Measurements from ENCODE around the gene LSMEM2. TPM values are rescaled to one million over a fixed set of nuclear protein-coding genes. Genes with fewer than 3 reads are reported as not detected.

LSMEM2 gene
- not detected in 2 replicates for total RNA-seq

DNA sequence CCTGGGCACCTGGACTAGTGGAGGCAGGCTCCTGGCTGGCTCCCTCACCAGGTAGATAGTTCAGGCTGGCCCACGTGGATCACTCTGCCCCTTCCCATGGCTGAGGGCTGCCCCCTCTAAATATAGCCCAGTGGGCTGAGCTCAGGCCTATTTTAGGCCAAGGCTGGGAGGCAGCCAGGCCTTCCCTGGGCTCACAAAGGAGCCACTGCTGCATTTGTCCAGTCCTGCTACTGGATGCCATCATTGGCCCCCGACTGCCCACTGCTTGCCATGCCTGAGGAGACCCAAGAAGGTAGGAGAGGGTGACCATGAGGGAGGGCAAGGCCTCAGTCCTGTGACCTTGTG, at the start of gene LSMEM2:
Gene LSMEM2 (plus strand): TSS at position 208 of the 345 bp plus-strand sequence. CDS start 27 bp downstream, at position 235.

DNA sequence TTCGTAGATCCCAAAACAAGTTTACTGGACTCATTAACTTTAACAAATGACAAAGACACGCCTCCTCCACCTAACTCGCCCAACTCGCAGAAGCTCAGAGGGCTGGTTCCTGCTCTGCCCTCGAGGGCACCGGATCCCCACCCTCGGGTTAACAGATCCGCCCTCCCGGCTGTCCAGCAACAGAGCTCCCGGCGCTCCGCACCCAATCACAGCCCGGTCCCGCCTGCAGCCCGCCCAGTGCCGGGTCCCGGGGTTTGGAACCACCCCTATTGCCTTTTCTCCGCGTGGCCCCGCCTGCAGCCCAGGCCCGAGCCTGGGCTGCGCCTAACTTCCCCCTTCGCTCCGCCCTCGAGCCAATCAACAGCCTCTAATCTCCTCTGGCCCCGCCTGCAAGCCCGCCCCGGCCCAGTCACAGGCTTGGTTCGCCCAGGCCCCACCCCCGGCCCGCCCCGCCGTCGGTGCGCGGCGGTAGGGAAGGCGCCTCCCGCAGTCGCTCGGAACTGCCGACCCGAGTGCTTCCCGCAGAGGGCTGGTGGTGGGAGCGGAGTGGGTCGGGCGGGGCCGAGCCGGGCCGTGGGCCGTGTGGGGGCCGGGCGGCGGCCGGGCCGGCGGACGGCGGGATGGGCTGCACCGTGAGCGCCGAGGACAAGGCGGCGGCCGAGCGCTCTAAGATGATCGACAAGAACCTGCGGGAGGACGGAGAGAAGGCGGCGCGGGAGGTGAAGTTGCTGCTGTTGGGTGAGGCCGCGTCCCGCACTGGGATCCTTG, 43.0 kb upstream of the LSMEM2 start, which contains the start of gene GNAI2:
Gene GNAI2 (plus strand): TSS at position 489 of the 768 bp plus-strand sequence. CDS start 132 bp downstream, at position 621.

DNA sequence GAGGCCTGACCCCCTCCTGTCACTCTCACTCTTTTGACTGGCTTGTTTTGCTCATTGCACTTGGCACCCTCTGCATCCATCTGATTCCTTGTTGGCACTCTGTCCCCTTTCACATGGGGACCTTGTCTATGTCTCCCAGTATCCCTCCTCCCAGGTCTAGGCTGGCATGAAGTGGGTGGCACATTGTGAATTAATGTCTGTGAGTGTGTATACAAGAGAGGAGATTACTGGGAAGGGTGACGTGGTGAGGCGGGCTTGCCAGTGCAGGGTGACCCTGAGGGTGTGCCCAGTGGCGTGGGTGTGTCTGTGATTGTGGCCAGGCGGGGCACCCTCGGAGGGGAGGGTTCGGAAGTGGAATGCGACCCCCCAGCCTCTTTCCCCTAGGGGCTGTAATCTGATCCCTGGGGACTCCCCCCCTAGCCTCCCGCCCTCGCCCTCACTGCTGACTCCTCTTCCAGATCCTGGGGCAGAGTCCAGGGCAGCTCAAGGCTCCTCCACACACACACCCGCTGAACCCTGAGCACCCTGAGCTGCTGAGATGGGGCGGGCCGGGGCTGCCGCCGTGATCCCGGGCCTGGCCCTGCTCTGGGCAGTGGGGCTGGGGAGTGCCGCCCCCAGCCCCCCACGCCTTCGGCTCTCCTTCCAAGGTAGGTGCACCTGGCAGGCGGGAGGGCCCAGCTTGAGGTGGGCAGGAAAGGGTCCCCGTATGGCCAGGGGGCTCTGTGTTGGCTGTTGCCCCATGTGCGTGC, 10.0 kb upstream of the LSMEM2 start, which contains the start of gene SEMA3B:
Gene SEMA3B (plus strand): TSS at position 445 of the 749 bp plus-strand sequence. CDS start 94 bp downstream, at position 539.

DNA sequence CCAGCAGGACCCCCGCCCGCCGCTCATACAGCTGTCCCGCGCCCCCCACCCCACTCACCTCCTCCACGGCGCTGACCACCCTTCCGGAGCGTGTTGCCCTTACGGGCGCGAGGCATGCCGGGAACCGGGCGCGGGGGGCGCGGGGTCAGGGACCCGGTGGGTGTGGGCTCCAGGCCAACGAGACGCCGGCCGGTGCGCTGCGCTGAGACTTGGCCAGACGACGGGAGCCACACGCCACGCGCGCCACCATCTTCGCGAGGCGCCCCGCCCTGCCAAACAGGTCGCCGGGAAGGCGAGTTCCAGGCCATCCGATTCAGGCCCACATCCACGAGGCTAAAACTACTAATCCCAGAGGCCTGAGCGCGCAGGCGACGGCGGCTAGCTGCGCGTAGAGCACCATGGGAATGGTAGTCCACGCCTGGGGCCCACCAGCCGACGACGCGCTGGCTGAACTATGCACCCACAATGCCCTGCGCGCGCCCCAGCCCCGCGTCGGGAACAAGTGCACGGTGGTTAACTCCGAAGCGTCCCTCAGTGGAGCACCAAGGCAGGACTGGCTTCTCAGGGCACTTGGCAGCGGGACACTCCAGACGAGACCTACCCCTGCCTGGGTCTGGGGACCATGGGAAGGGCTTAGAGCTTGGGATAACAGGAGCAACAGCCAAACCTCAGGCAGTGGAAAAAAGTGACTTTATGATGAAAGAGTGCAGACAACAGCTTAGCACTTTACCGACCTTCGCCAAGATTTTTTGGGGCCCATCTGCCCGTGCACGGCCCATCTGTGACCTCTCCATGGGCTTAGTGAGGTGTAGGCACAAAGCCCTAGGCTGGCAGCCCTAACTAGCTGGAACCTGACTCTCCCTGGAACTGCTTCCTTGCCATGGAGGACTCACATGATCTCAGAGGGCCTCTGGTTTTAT, 13.5 kb downstream of the LSMEM2 start, which contains the start of gene IFRD2:
Gene IFRD2 (minus strand): TSS at position 271 of the 920 bp plus-strand sequence. CDS start 155 bp downstream, at position 116.

DNA sequence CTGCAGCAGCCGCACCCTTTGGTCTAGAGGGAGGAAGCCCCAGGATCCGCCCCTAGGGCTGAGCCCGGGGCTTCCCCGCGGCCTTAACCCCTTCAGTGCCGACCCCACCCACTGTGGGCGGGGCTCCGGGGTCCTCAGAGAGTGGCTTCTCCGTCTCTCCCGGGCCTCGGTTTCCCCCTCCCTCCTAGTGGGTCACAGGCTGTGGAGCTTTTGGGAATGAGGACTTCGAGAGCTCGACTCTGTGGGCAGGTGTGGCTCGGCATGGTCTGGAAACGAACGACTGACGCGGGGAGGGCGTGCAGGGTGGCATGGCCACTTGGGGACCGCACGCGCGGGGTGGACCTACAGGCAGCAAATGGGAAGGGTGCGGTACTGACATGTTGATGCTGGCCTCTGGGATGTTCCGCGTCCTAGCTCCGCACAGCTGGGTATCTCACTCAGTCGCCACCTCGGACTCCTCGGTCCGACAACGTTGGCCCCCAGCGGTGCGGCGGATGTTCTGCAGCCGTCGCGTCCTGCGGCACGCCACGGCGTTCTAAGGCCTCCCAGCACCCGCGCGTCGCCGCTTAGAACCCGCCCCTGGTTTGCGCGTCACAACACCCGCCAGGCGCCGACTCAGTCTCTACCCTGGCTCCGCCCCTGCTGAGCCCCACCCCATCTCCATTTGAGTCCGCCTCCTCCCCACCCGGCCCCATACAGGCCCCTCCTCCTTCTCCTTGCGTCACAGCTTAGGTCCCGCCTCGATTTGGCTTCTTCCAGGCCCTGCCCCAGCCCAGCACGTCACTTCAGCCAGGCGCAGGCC, 20.1 kb downstream of the LSMEM2 start, which contains the start of the genes HYAL3 and NAA80:
Gene HYAL3 (minus strand): TSS at position 570 of the 802 bp plus-strand sequence. CDS start 3,803 bp downstream, outside the sequence.
Gene NAA80 (minus strand): TSS at position 570 of the 802 bp plus-strand sequence. CDS start 1,942 bp downstream, outside the sequence.

DNA sequence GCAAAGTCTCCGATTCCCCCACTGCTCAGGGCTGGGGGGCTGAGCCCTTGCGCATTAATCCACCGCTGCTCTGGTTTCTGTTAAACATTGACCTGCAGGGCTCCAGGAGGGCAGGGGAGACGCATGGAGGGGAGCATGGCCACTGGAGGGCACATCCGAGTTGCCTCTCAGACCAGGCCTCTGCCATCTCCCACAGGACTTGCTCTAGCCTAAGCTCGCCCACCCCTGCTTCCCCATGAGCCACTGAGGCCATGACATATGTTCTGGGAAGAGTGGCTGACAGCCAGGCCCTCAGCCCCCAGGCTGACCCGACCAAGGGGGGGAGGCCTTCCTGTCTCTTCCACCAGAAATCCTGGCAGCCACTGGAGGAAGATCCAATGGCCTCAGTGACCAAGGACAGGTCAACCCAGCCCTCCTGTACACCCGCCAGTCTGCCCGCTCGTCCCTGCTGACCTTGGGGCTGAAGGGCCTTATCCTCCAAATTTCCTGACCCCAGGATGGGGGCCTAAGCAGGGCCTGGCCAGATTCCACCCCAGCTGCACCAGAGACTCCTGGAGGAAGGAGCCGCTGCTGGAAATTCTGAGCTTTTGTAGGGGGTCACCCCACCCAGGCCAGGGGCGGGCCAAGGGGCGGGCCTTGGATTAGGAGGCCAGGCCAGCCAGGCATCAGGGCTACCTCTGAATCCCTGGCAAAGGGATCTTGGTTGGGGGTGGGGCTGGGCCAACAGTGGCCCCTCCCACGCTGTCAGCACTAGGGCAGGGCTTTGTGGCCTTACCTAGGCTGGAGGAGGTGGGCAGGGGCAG, 24.3 kb downstream of the LSMEM2 start, which contains the start of gene HYAL1:
Gene HYAL1 (minus strand): TSS at position 562 of the 803 bp plus-strand sequence. CDS start 618 bp downstream, outside the sequence.

DNA sequence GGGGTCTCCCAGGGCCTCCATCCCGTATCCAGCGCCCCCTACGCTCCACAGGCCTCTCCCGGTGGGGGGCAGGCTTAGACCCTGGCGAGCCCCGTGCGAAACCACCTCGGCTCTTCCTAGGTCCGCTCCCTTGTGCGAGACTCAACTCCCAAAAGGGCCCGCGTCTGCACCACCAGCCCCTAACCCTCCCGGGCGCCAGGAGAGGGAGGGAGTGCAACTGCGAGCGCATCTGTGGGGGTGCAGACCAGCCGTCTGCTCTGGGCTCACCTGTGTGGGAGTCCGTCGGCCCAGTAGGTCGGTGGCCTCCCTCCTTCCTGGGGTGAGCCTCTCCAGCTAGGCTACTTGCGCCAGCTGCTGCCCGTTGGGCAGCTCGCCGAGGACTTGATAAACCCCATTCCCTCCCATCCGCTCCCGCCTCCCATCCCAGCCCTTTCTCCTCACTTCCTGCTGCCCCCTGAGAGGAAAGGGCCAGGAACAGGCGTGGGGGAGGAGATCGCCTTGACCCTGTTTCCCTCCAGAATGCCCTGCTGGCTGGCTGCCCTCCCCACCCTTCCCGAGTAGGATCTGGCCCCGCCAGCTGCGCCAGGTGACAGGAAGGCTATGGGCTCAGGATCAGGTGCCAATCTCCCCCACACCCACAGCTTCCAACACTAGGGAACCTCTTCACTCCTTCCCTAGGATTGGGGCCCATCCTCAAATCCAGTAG, 43.7 kb downstream of the LSMEM2 start, which contains the start of gene HYAL2:
Gene HYAL2 (minus strand): TSS at position 360 of the 706 bp plus-strand sequence. CDS start 2,256 bp downstream, outside the sequence.

DNA sequence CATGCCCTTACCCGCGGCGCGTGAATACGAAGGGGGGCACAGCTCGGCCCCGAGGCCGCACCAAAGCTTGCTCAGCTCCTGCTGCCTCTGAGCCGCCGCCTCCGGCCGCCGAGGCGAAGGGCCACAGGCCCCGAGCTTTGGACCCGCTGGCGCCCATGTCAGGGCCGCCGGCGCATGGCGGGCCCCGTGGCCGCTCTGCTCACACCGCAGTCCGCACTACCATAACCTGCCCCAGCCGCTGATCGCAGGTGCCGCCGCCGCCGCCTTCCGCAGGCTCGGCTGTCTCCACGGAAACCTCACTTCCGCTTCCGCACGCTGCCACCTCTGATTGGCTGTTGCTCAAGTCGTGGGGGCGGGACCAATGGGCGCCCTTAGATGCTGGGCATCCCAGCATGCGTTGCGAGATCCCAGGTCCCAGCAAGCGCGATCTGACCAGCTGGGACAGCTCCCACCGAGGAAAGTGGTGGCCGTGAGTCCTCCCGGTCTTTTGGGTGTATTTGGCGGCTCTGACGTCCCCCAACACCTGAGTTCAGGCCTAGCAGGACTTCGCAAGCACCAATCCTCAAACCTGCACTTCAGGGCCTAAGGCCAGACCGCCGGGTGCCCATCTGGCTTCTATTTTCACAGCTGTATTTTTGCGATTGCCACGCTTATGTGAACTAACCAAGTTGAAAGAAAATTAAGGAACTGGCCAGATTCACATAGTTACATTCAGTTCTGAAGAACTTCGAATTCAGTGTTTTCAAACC, 49.2 kb downstream of the LSMEM2 start, which contains the start of gene TUSC2:
Gene TUSC2 (minus strand): TSS at position 281 of the 749 bp plus-strand sequence. CDS start 124 bp downstream, at position 157.

Other genes with a start within 250 kb of the LSMEM2 start
- 127 and 181 TPM in 2 replicates for gene RBM5, start 190.2 kb upstream of the LSMEM2 start, total RNA-seq
- 13.5 and 14.2 TPM in 2 replicates for gene SEMA3F, start 123.8 kb upstream of the LSMEM2 start, total RNA-seq
- gene GNAT1, start 87.5 kb upstream of the LSMEM2 start, total RNA-seq = not detected in 2 replicates
- under 0.01 and 0.17 TPM in 2 replicates for gene SLC38A3, start 73.8 kb upstream of the LSMEM2 start, total RNA-seq
- gene GNAI2, start 42.9 kb upstream of the LSMEM2 start, total RNA-seq = 332 and 397 TPM in 2 replicates
- 0.54 and 0.86 TPM in 2 replicates for gene SEMA3B, start 9.9 kb upstream of the LSMEM2 start, total RNA-seq
- 78.2 and 93.9 TPM in 2 replicates for gene IFRD2, start 13.3 kb downstream of the LSMEM2 start, total RNA-seq
- gene HYAL3, start 20.3 kb downstream of the LSMEM2 start, total RNA-seq = 15.0 and 19.0 TPM in 2 replicates
- gene NAA80, start 20.3 kb downstream of the LSMEM2 start, total RNA-seq = 3.7 and 5.1 TPM in 2 replicates
- 6.4 and 7.6 TPM in 2 replicates for gene HYAL1, start 24.5 kb downstream of the LSMEM2 start, total RNA-seq
- 413 and 447 TPM in 2 replicates for gene HYAL2, start 43.7 kb downstream of the LSMEM2 start, total RNA-seq
- gene TUSC2, start 49.1 kb downstream of the LSMEM2 start, total RNA-seq = 20.5 and 23.8 TPM in 2 replicates
- gene RASSF1, start 61.7 kb downstream of the LSMEM2 start, total RNA-seq = 15.3 and 24.7 TPM in 2 replicates
- gene ZMYND10, start 66.6 kb downstream of the LSMEM2 start, total RNA-seq = under 0.01 and 0.11 TPM in 2 replicates
- 13.2 and 14.1 TPM in 2 replicates for gene NPRL2, start 71.7 kb downstream of the LSMEM2 start, total RNA-seq
- 13.6 and 17.6 TPM in 2 replicates for gene CYB561D2, start 71.8 kb downstream of the LSMEM2 start, total RNA-seq
- gene TMEM115, start 80.4 kb downstream of the LSMEM2 start, total RNA-seq = 30.0 and 35.7 TPM in 2 replicates
- gene CACNA2D2, start 224.5 kb downstream of the LSMEM2 start, total RNA-seq = under 0.01 TPM in 1 of 2 replicates, not detected in the other

Data from dermis lymphatic vessel endothelial cell (primary cell).